ENCODE measurements around the gene GADD45GIP1. TPM values are rescaled to one million over a fixed set of nuclear protein-coding genes. Genes with fewer than 3 reads are reported as not detected.
"Not testable (repeated sequence)": the region's sequence is repeated elsewhere in the genome, so short reads cannot be mapped to it uniquely, and the experiment has no call there.

GADD45GIP1 gene
- total RNA-seq, 4 donors from 2014 or later: 28.6 to 55.0 (median 33.6) TPM

DNA sequence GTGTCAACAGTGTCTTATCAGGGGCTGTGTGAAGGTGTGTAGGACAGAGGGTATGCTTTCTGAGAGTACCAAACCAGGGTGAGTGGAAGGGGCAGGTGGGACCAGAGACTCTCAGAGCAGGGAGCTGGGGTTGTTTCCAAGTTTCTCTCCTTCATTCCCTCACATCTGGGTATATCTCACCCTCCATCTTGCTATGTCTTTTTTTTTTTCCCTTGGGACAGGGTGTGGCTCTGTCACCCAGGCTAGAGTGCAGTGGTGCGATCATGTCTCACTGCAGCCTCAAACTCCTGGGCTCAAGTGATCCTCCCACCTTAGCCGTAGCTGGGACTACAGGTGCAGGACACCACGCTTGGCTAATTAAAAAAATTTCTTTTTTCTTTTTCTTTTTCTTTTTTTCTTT lies 23.0 kb upstream of the GADD45GIP1 start:
- DNase-seq: no peak
- Histone ChIP-seq H3K4me1 (peaks cover 0 to 15% (median 11%) of the 10 kb centered on the region in 4 donors), H3K27ac (no peak overlapping the region), H3K9me3 (no peaks in the 10 kb centered on the region), H3K36me3 (no peaks in the 10 kb centered on the region), H3K27me3 (no peaks in the 10 kb centered on the region), H3K4me3 (no peak overlapping the region)
- in situ Hi-C loops (cut with MboI; ENCODE audit: low pct_ligation_motif_present in 1 of 4, low pct_unique_long_range_greater_than_20kb in 1 of 4, low sequenced_read_pairs in 3 of 4) (loop anchor here (5.0 to 25.0 kb wide), 6 partner anchors 55 to 285 kb away; no protein-coding TSS in a partner anchor), intact Hi-C loops (cut with DNase I; ENCODE audit: low total_unique reads) (loop anchor here (2.0 to 5.0 kb wide), 2 partner anchors 113 to 282 kb away; no protein-coding TSS in a partner anchor)
- no peak for TF ChIP-seq POLR2AphosphoS5 (IDR thresholded peaks at IDR 0.05)
- TF ChIP-seq POLR2A (IDR thresholded peaks at IDR 0.05): no peak
- TF ChIP-seq EP300 (IDR thresholded peaks at IDR 0.05; ENCODE audit: low read depth): no peak
- TF ChIP-seq, protein P1, sequence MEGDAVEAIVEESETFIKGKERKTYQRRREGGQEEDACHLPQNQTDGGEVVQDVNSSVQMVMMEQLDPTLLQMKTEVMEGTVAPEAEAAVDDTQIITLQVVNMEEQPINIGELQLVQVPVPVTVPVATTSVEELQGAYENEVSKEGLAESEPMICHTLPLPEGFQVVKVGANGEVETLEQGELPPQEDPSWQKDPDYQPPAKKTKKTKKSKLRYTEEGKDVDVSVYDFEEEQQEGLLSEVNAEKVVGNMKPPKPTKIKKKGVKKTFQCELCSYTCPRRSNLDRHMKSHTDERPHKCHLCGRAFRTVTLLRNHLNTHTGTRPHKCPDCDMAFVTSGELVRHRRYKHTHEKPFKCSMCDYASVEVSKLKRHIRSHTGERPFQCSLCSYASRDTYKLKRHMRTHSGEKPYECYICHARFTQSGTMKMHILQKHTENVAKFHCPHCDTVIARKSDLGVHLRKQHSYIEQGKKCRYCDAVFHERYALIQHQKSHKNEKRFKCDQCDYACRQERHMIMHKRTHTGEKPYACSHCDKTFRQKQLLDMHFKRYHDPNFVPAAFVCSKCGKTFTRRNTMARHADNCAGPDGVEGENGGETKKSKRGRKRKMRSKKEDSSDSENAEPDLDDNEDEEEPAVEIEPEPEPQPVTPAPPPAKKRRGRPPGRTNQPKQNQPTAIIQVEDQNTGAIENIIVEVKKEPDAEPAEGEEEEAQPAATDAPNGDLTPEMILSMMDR (IDR thresholded peaks at IDR 0.05): no peak
- 58 to 68% methylated on average over 3 of the region's 3 CpGs for WGBS, 2 donors (ENCODE audit: low coverage in 1 of 2)

DNA sequence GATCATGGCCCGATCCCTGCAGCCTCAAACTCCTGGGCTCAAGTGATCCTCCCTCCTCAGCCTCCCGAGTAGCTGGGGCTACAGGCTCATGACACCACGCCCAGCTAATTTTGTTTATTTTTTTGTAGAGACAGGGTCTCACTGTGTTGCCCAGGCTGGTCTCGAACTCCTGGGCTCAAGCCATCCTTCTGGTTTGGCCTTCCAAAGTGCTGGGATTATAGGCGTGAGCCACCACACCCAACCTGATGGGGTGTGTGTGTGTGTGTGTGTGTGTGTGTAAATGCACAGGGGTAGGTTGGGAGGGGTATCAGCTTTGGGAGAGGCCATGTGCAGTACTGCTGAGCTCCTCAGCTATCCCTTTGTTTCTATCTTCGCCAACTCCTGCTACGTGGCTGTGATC lies 19.1 kb upstream of the GADD45GIP1 start:
- not testable (repeated sequence) for H3K27me3 ChIP-seq, H3K4me1 ChIP-seq, H3K36me3 ChIP-seq, H3K4me3 ChIP-seq, H3K27ac ChIP-seq, DNase-seq, H3K9me3 ChIP-seq
- WGBS, 2 donors (ENCODE audit: low coverage in 1 of 2): 60 to 73% methylated on average over 5 to 7 of the region's 7 CpGs
- in situ Hi-C loops (cut with MboI; ENCODE audit: low pct_ligation_motif_present in 1 of 4, low pct_unique_long_range_greater_than_20kb in 1 of 4, low sequenced_read_pairs in 3 of 4) (loop anchor here in 3 of 4 donors (5.0 to 25.0 kb wide), 4 partner anchors 111 to 289 kb away; no protein-coding TSS in a partner anchor), intact Hi-C loops (cut with DNase I; ENCODE audit: low total_unique reads) (loop anchor here (5.0 kb wide), 1 partner anchor 286 kb away; no protein-coding TSS in a partner anchor)

DNA sequence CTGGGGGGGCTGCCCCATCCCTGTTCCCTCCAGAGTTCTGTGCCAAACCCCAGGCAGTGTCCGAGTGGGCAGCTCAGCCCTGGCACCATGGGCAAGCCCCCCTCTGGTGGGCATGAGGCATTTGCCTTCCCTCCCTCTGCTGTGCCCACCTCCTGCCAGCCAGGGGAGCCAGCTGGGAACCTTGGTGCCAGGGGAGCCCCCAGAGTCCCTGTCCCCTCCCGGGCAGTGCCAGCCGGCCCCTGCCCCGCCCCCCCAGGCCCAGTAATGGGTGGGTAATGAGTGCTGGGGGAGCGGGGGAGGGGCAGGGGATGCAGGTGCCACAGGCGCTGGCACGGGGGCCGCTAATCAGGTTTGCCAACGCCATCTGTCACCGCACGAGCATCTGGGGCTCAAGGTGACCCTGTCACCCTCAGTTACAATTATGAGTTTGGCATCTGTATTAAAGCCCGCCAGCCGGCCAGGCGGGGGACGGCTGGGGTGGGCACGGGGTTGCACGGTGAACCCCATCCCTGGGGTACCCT lies 18.3 kb upstream of the GADD45GIP1 start:
- H3K36me3 ChIP-seq: no peaks in the 10 kb centered on the region
- in situ Hi-C loops (cut with MboI; ENCODE audit: low pct_ligation_motif_present in 1 of 4, low pct_unique_long_range_greater_than_20kb in 1 of 4, low sequenced_read_pairs in 3 of 4) (loop anchor here in 3 of 4 donors (5.0 to 25.0 kb wide), 4 partner anchors 112 to 290 kb away; no protein-coding TSS in a partner anchor), intact Hi-C loops (cut with DNase I; ENCODE audit: low total_unique reads) (loop anchor here (5.0 kb wide), 1 partner anchor 287 kb away; no protein-coding TSS in a partner anchor)
- TF ChIP-seq, protein P1 (IDR thresholded peaks at IDR 0.05): no peak
- TF ChIP-seq EP300 (IDR thresholded peaks at IDR 0.05; ENCODE audit: low read depth) (no peak), POLR2A (IDR thresholded peaks at IDR 0.05) (no peak), POLR2AphosphoS5 (IDR thresholded peaks at IDR 0.05) (no peak)
- H3K4me3 ChIP-seq: no peak overlapping the region
- no peaks in the 10 kb centered on the region for H3K27me3 ChIP-seq
- no peaks in the 10 kb centered on the region for H3K9me3 ChIP-seq
- 49% methylated on average over 14 of the region's 17 CpGs; no CpG with 5 or more reads in 1 of the 2 donors for WGBS, 2 donors (ENCODE audit: low coverage in 1 of 2)
- H3K27ac ChIP-seq: no peak overlapping the region
- no peak for DNase-seq
- peaks cover 0 to 3% (median 0%) of the 10 kb centered on the region in 4 donors for H3K4me1 ChIP-seq

DNA sequence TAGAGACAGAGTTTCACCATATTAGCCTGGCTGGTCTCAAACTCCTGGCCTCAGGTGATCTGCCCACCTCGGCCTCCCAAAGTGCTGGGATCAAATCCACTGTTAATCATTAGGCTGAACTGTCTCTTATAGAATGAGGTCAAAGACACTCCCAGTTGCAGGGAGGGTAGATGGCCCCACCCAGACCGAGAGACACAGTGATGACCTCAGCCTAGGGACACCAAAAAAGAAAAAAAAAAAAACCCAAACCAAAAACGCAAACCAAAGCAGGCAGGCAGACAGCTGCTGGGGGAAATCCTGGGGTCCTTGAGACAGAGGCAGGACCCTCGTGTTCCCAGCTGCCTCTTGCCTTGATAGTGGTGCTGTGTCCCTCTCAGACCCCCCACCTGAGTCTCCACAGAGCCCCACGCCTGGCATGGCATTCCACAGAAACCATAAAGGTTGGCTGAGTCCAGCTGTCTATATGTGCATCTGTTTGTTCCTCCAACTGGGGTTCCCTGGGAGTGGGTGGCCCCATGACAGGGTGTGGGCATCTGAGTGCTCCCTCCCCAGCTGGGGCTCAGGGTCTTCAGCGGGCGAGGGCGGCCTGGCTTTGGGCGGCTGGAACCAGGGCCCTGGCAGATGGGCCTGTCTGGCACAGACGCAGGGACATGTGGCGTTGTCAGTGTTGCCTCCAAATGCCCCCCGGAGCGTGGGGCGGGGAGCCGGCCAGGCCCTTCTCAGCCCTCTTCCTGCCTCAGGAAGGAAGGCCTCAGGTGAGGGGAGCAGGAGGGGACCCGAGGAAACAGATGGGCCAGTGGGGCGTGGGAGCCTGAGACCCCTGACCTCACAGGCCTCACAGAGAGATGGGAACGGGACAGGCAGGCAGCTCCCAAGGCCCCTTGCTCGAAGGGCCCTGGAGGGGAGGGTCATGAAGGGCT lies 17.5 kb upstream of the GADD45GIP1 start:
- Histone ChIP-seq H3K27ac (no peak overlapping the region), H3K4me1 (peaks cover 0 to 3% (median 0%) of the 10 kb centered on the region in 4 donors)
- TF ChIP-seq EP300 (IDR thresholded peaks at IDR 0.05; ENCODE audit: low read depth): no peak
- no peak for TF ChIP-seq POLR2A (IDR thresholded peaks at IDR 0.05)
- TF ChIP-seq, protein P1 (IDR thresholded peaks at IDR 0.05): no peak
- TF ChIP-seq POLR2AphosphoS5 (IDR thresholded peaks at IDR 0.05): no peak

More for the DNA sequence above, 17.5 kb upstream of the GADD45GIP1 start:
- DNase-seq: no peak
- Histone ChIP-seq H3K27me3 (no peaks in the 10 kb centered on the region), H3K36me3 (no peaks in the 10 kb centered on the region), H3K4me3 (no peak overlapping the region), H3K9me3 (no peaks in the 10 kb centered on the region)
- intact Hi-C loops (cut with DNase I; ENCODE audit: low total_unique reads) (loop anchor here (5.0 kb wide), 1 partner anchor 288 kb away; no protein-coding TSS in a partner anchor), in situ Hi-C loops (cut with MboI; ENCODE audit: low pct_ligation_motif_present in 1 of 4, low pct_unique_long_range_greater_than_20kb in 1 of 4, low sequenced_read_pairs in 3 of 4) (loop anchor here (5.0 to 25.0 kb wide), 5 partner anchors 113 to 290 kb away; no protein-coding TSS in a partner anchor)
- 52 to 66% methylated on average over 2 to 18 of the region's 19 CpGs for WGBS, 2 donors (ENCODE audit: low coverage in 1 of 2)
